CD14-positive monocyte (primary cell): ENCODE measurements around the gene GSTK1. TPM values are rescaled to one million over a fixed set of nuclear protein-coding genes. Genes with fewer than 3 reads are reported as not detected.

ENCODE experiments used
- DNase-seq, 3 donors: peaks; one replicate each; pipeline ENCODE4 v3.0.0-alpha.2; 2011 to 2022
- H2AFZ ChIP-seq: 2 replicates; pipeline ENCODE4 v1.6.0; 2012; ENCODE audit warnings: mild to moderate bottlenecking, low read depth, low read length, inconsistent platforms; ENCODE audit not compliant: insufficient read depth, poor library complexity, severe bottlenecking
- H3K27ac ChIP-seq, 2 donors: 1 replicate in 1 of 2; 2 replicates in 1 of 2; pipeline ENCODE4 v1.5.1; 2012 to 2013; ENCODE audit warnings: low read length in 2 of 2, control low read depth in 1 of 2, inconsistent platforms in 1 of 2, low read depth in 1 of 2, mild to moderate bottlenecking in 1 of 2
- H3K27me3 ChIP-seq, 2 donors: one replicate each; pipeline versions ENCODE4 v1.6.0 to v1.6.1; 2011 to 2013; ENCODE audit warnings: low read length in 2 of 2; ENCODE audit not compliant: control insufficient read depth in 2 of 2, insufficient read depth in 2 of 2
- H3K36me3 ChIP-seq, 2 donors: replicated peaks in 1 of 2; 1 replicate in 1 of 2; 2 replicates in 1 of 2; pipeline versions ENCODE4 v1.5.1 to v1.6.1; 2012 to 2013; ENCODE audit warnings: low read length in 2 of 2, control low read depth in 1 of 2, inconsistent platforms in 1 of 2, mild to moderate bottlenecking in 1 of 2; ENCODE audit not compliant: insufficient read depth in 2 of 2, control insufficient read depth in 1 of 2
- H3K4me1 ChIP-seq, 2 donors: 1 replicate in 1 of 2; 2 replicates in 1 of 2; pipeline versions ENCODE4 v1.5.1 to v1.6.1; 2012 to 2013; ENCODE audit warnings: low read length in 2 of 2, control low read depth in 1 of 2, inconsistent platforms in 1 of 2, mild to moderate bottlenecking in 1 of 2, moderate library complexity in 1 of 2; ENCODE audit not compliant: insufficient read depth in 2 of 2, control insufficient read depth in 1 of 2
- H3K4me2 ChIP-seq: replicated peaks from 2 replicates; pipeline ENCODE3; 2012; ENCODE audit warnings: low read length, moderate library complexity, mild to moderate bottlenecking; ENCODE audit not compliant: poor library complexity, severe bottlenecking; ENCODE audit errors: extremely low read depth
- H3K4me3 ChIP-seq, 3 experiments: fragments of 200-600 bp in 1 of 3; sonication (generic) in 1 of 3; replicated peaks in 1 of 3; 1 replicate in 2 of 3; 2 replicates in 1 of 3; pipeline ENCODE4 v1.5.1; 2011 to 2013; ENCODE audit warnings: low read length in 3 of 3, mild to moderate bottlenecking in 3 of 3, control low read depth in 2 of 3, low read depth in 2 of 3, inconsistent platforms in 1 of 3, moderate library complexity in 1 of 3
- H3K79me2 ChIP-seq: 2 replicates; pipeline ENCODE4 v1.6.0; 2012; ENCODE audit warnings: mild to moderate bottlenecking, control low read depth, inconsistent platforms, low read length, moderate library complexity; ENCODE audit not compliant: insufficient read depth
- H3K9ac ChIP-seq: 2 replicates; pipeline ENCODE4 v1.6.0; 2017; ENCODE audit warnings: low read length, mild to moderate bottlenecking; ENCODE audit not compliant: insufficient read depth, poor library complexity, severe bottlenecking
- H3K9me3 ChIP-seq, 2 donors: replicated peaks in 1 of 2; 1 replicate in 1 of 2; 2 replicates in 1 of 2; pipeline versions ENCODE4 v1.5.1 to v1.6.1; 2012 to 2013; ENCODE audit warnings: low read length in 2 of 2, control low read depth in 1 of 2; ENCODE audit not compliant: control insufficient read depth in 1 of 2, insufficient read depth in 1 of 2
- H4K20me1 ChIP-seq: 2 replicates; pipeline ENCODE4 v1.6.0; 2012; ENCODE audit warnings: mild to moderate bottlenecking, low read length, control low read depth, moderate library complexity; ENCODE audit not compliant: insufficient read depth
- H3K27ac Mint-ChIP-seq, 7 donors: one replicate each; pipeline ENCODE4 v1.8.0; 2020; ENCODE audit warnings: mild to moderate bottlenecking in 7 of 7, mixed read lengths in 7 of 7, moderate library complexity in 6 of 7, inconsistent platforms in 2 of 7
- H3K27me3 Mint-ChIP-seq, 3 donors: one replicate each; pipeline ENCODE4 v1.8.0; 2021 to 2022; ENCODE audit warnings: low read depth in 3 of 3, mild to moderate bottlenecking in 3 of 3, mixed read lengths in 3 of 3, moderate library complexity in 3 of 3, inconsistent platforms in 1 of 3
- H3K36me3 Mint-ChIP-seq, 2 donors: one replicate each; pipeline ENCODE4 v1.8.0; 2020; ENCODE audit warnings: mixed read lengths in 2 of 2, inconsistent platforms in 1 of 2, mild to moderate bottlenecking in 1 of 2
- H3K4me1 Mint-ChIP-seq: one replicate; pipeline ENCODE4 v1.8.0; 2020; ENCODE audit warnings: mild to moderate bottlenecking, mixed read lengths
- H3K4me3 Mint-ChIP-seq, 2 donors: one replicate each; pipeline ENCODE4 v1.8.0; 2020; ENCODE audit warnings: mild to moderate bottlenecking in 2 of 2, mixed read lengths in 2 of 2, moderate library complexity in 1 of 2
- H3K9me3 Mint-ChIP-seq, 7 donors: one replicate each; pipeline ENCODE4 v1.8.0; 2020 to 2022; ENCODE audit warnings: mixed read lengths in 7 of 7, mild to moderate bottlenecking in 6 of 7, moderate library complexity in 6 of 7, inconsistent platforms in 2 of 7
- WGBS: methylation state at CpG from one replicate; pipeline ENCODE4 v1.1.5; 2013; ENCODE audit warnings: missing lambda C conversion rate; ENCODE audit not compliant: insufficient coverage; 5-methylcytosine and 5-hydroxymethylcytosine counted together
- intact Hi-C, 2 donors: fragments of 100-400 bp; cut with micrococcal nuclease; formaldehyde crosslinking; loops; one replicate each; pipeline versions ENCODE4 v1.15.0 to v1.15.1; 2023
- polyA plus RNA-seq, 3 donors: library from polyadenylated mRNA; depleted of rRNA in 1 of 3; unstranded in 2 of 3; stranded (reverse) in 1 of 3; fragments of 300-500 nt in 2 of 3; fragments of >200 nt in 1 of 3; fragmentation: Illumina TruSeq in 2 of 3; gene quantifications; 1 replicate in 2 of 3; 2 replicates in 1 of 3; pipeline ENCODE4 v1.2.3, GENCODE V29; 2012 to 2021
- TF ChIP-seq, protein P1 (sequence below): fragments of 200-600 bp; IDR thresholded peaks from one replicate; pipeline ENCODE4 v1.8.0; 2022; ENCODE audit warnings: antibody characterized with exemption, mild to moderate bottlenecking

GSTK1 gene
- polyA plus RNA-seq, 3 donors, result 413 to 547 (median 427) TPM

DNA sequence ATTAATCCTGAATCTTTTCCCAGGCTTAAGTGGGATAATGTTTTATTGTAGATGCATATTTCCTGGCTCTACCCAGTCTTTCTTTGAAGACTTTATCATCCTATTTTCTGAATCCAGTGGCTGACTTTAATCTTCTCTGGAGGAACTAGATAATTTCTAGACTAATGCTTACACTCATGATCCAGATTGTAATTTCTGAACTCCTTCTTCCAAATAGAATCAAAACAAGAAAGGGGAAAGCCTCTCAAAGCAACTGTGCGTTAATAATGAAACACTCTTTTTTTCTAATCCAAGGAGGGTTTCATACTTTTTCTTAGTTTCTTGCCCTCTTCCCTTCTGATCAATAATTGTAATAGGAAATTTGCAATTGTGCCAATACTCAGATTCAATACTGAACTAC, 8.0 kb downstream of the GSTK1 start:
- H3K36me3 ChIP-seq, result peaks cover 34 to 60% of the 10 kb centered on the region in 2 donors
- no peaks in the 10 kb centered on the region for H3K4me1 ChIP-seq
- H2AFZ ChIP-seq, result no peak overlapping the region
- no peaks in the 10 kb centered on the region for H3K9me3 Mint-ChIP-seq
- no CpG with 5 or more reads among the region's 1 CpG for WGBS
- H3K9me3 ChIP-seq, result no peaks in the 10 kb centered on the region
- no peak overlapping the region for H3K4me2 ChIP-seq
- peaks cover 0 to 2% (median 1%) of the 10 kb centered on the region in 3 donors for H3K27me3 Mint-ChIP-seq
- no peak overlapping the region for H3K4me3 Mint-ChIP-seq
- peaks cover 12% of the 10 kb centered on the region for H3K4me1 Mint-ChIP-seq
- intact Hi-C loops, result no loop called here
- H3K27me3 ChIP-seq, result no peaks in the 10 kb centered on the region
- H4K20me1 ChIP-seq, result peaks cover 28% of the 10 kb centered on the region
- DNase-seq, result no peak
- no peak overlapping the region for H3K4me3 ChIP-seq
- TF ChIP-seq, protein P1, sequence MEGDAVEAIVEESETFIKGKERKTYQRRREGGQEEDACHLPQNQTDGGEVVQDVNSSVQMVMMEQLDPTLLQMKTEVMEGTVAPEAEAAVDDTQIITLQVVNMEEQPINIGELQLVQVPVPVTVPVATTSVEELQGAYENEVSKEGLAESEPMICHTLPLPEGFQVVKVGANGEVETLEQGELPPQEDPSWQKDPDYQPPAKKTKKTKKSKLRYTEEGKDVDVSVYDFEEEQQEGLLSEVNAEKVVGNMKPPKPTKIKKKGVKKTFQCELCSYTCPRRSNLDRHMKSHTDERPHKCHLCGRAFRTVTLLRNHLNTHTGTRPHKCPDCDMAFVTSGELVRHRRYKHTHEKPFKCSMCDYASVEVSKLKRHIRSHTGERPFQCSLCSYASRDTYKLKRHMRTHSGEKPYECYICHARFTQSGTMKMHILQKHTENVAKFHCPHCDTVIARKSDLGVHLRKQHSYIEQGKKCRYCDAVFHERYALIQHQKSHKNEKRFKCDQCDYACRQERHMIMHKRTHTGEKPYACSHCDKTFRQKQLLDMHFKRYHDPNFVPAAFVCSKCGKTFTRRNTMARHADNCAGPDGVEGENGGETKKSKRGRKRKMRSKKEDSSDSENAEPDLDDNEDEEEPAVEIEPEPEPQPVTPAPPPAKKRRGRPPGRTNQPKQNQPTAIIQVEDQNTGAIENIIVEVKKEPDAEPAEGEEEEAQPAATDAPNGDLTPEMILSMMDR, result no peak
- H3K9ac ChIP-seq, result no peak overlapping the region
- peaks cover 45% of the 10 kb centered on the region in 2 donors for H3K36me3 Mint-ChIP-seq
- H3K27ac Mint-ChIP-seq, result no peak overlapping the region
- peaks cover 6% of the 10 kb centered on the region for H3K79me2 ChIP-seq
- H3K27ac ChIP-seq, result no peak overlapping the region

DNA sequence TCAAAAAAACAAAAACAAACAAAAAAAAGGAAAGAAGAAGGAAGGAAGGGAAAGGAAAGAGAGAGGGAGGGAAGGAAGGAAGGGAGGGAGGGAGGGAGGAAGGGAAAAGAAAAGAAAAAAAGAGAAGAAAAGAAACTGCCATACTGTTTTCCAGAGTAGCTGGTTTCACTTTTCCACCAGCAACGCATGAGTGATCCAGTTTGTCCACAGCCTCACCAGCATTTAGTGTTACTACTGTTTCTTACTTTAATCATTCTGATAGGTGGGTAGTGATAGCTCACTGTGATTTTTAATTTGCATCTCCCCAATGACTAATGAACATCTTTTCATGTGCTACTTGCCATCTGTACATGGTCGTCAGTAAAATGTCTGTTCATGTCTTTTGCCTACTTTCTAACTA, 9.6 kb downstream of the GSTK1 start:
- H3K27me3 Mint-ChIP-seq, result peaks cover 0 to 1% (median 1%) of the 10 kb centered on the region in 3 donors
- no peaks in the 10 kb centered on the region for H3K9me3 ChIP-seq
- TF ChIP-seq, protein P1, result no peak
- peaks cover 12% of the 10 kb centered on the region for H4K20me1 ChIP-seq
- H3K4me1 ChIP-seq, result no peaks in the 10 kb centered on the region
- DNase-seq, result no peak
- H3K27ac ChIP-seq, result no peak overlapping the region
- no peak overlapping the region for H3K4me3 Mint-ChIP-seq
- peaks cover 11% of the 10 kb centered on the region for H3K4me1 Mint-ChIP-seq
- H3K4me2 ChIP-seq, result no peak overlapping the region
- WGBS, result no CpG with 5 or more reads among the region's 2 CpGs
- H3K4me3 ChIP-seq, result no peak overlapping the region
- H3K79me2 ChIP-seq, result no peaks in the 10 kb centered on the region
- H3K27me3 ChIP-seq, result no peaks in the 10 kb centered on the region
- H3K36me3 Mint-ChIP-seq, result peaks cover 29% of the 10 kb centered on the region in 2 donors
- H3K9ac ChIP-seq, result no peak overlapping the region
- peak overlapping the region in 2 of 7 donors; percentile 7 to 41 for H3K27ac Mint-ChIP-seq
- H3K9me3 Mint-ChIP-seq, result no peaks in the 10 kb centered on the region
- no peak overlapping the region for H2AFZ ChIP-seq
- intact Hi-C loops, result no loop called here
- H3K36me3 ChIP-seq, result peaks cover 22 to 44% of the 10 kb centered on the region in 2 donors
